Tibial nerve (tissue), 4 donors: ENCODE results near the gene ZNF283.

Experiments used
- CTCF ChIP-seq, 5 experiments: fragments of 200-600 bp in 3 of 5; fragments of 450-650 bp in 2 of 5; sonication (generic) in 3 of 5; IDR thresholded peaks; one replicate each; pipeline ENCODE4 v1.5.1; 2016 to 2019; ENCODE audit warnings: antibody characterized with exemption in 5 of 5, mild to moderate bottlenecking in 3 of 5, moderate library complexity in 2 of 5
- EP300 ChIP-seq, 2 donors: sonication (generic); formaldehyde crosslinking; IDR thresholded peaks; one replicate each; pipeline ENCODE4 v1.6.1; 2017; ENCODE audit warnings: antibody characterized with exemption in 2 of 2, mild to moderate bottlenecking in 1 of 2
- POLR2A ChIP-seq, 2 donors: fragments of 450-650 bp; IDR thresholded peaks; one replicate each; pipeline ENCODE4 v1.6.1; 2017; ENCODE audit warnings: antibody characterized with exemption in 2 of 2, mild to moderate bottlenecking in 2 of 2, moderate library complexity in 2 of 2

- TF ChIP-seq POLR2A (IDR thresholded peaks at IDR 0.05) (no peak), CTCF (IDR thresholded peaks at IDR 0.05) (no peak), EP300 (IDR thresholded peaks at IDR 0.05) (no peak)
These were observed 53.4 kb downstream of the ZNF283 start for GRCh38 chr19:43880483-43880882.
